Stimulated activated CD4-positive, alpha-beta T cell treated with anti-CD3 and anti-CD28 coated beads, TNF-alpha, amount 100 ng/mL, for 4 hours (primary cell): Measurements from ENCODE around the gene PVALEF.
"Not testable (repeated sequence)": the region's sequence is repeated elsewhere in the genome, so short reads cannot be mapped to it uniquely, and the experiment has no call there.

ENCODE experiments used
- DNase-seq, 3 experiments: peaks; one replicate each; pipeline ENCODE4 v3.0.0-alpha.2; 2020; ENCODE audit warnings: low read depth in 3 of 3

PVALEF gene

DNA sequence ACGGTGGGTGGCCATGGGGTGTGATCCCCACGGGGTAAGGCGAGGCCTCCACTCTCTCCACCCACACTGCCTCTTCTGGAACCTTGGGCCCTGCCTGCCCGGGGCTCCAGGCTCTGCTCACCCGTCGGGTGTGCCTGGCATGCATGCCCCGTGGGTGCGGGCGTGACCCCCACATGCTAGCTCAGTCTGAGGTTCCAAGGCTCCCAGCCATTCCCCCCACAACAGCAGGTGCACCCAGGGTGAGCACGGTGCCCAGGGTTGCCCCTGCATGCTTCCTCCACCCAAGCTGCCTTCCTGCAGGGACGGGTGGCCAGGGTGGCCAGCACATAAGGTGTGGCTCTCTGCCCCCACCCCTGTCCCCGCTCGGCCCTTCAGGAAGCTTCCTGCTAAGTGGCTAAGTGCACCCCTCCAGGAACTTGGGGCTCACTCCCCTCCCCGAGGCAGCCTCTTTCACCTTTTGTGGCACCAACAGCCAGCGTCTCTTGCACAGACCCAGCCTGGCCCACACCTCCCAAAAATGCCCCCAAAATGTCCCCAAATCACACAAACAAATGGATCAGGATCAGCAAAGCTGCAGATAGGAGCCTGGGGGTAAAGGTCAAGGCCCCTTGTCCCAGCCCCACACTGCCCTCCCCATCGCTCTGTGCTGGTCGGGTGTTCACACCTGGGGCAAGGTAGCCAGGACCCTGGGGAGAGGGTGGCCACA lies 21.4 kb upstream of the PVALEF start:
- no peak for DNase-seq

DNA sequence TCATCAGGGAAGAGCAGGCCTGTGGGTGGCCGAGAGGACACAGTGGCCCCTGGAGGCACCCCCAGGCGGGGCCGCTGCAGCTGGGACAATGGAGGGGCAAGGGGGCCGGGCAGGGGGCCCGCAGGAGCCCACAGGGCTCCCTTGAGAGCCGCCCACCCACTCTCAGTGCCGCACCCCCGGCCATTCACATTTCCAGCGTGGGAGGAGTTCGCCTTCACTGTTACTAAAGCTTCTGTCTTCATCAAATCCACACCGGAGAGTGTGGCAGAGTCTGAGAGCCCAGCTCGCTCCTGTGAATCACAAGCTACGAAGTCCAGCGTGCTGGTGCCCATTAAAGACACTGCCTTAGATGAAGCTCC lies 20.9 kb upstream of the PVALEF start:
- DNase-seq, result no peak

DNA sequence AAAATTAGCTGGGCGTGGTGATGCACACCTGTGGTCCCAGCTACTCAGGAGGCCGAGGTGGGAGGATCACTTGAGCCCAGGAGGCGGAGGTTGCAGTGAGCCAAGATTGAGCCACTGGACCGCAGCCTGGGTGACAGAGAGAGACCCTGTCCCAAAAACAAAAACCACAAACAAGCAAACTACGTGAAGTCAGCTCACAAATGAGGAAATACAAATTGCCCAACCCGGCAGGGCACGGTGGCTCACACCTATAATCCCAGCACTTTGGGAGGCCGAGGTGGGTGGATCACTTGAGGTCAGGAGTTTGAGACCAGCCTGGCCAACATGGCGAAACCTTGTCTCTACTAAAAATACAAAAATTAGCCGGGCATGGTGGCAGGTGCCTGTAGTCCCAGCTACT lies 19.1 kb upstream of the PVALEF start:
- not testable (repeated sequence) for DNase-seq

DNA sequence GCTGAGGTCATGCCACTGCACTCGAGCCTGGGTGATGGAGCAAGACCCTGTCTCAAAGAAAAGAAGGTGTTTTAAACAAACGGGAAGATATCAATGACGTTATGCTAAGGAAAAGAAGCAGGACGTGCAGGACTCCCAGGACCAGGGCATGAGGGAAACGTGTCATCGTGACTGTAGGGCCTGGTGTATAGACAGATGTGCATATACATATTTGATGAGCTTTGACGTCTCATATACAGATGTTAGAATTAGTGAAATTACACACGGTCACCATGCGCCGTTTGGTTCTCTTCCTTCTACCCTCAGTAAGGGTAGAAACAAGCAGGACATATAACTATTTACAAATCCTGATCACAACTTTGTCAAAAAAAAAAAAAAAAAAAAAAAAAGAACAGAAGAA lies 17.6 kb upstream of the PVALEF start:
- no peak for DNase-seq

DNA sequence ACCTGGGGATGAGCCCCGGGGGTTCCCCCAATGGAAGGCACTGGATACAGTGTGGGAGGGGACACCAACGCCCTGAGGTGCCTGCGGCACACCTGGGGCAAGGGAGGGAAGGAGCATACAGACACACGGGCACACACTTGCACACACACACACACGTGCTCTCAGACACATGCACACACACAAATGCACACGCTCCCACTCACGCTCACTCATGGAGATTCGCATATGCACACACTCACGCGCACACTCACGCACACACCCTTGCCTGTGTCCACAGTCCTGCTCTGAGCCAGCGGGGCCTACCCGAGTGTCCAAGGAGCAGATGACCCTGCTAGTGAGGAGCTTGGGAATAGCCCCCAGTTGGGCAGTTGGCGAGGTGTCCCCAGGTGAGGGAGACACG lies 16.7 kb upstream of the PVALEF start:
- DNase-seq, result no peak

DNA sequence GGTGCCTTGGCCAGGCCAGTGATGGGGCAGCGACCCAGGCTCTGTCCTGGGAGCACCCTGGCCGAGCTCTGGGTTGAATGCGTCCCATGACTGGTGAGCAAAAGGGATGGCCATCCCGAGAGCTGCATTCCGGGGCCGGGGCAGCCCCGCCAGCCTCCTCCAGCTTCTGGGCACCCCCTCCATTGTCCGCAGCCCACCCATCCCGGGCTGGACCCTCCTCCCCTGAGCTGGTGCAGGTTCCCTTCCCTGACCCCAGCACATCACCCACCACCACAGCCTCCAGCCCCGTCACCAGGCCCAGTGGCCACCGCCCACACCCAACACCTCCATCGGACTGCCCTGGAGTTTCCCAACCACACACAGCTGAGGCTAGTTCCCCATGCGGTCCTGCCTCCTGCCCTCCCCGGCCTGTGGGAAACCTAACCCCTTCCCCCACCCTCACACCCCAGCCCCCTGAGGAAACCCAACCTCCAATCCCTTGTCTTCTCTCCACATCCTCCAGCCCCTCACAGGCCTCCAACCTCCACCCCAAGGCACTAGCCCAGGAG lies 16.2 kb upstream of the PVALEF start:
- DNase-seq, result no peak

DNA sequence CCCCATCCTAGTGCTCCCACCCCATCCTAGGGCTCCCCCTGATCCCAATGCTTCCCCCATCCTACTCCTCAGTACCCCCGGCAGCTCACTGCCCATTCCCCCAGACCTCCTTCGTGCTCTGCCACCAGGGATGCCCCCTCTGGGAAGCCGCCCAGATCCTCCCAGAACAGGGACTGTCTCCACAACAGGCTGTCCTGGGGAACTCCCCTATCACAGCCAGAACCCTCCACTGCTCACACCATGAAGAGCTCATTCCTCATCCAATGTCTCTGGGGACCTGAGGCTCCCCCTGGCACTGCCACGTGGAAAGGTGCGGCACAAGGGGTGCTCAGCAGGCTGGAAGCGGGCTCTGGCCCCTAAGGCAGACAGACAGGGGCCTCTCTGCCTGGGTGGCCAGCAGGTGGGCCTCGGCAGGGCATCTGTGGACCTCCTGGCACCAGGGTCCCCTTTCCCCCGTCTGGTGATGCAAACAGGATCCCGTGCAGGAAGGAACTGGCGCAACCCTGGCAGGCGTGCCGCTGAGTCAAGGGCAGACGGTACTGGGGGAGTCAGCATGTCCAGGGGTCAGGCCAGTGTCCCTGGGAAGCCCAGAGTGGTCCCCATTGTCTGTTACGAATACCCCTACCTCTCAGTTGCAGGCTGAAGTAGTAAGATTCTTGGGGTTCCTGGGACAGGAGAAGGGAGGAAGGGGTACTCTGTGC lies 14.8 kb upstream of the PVALEF start:
- no peak for DNase-seq

DNA sequence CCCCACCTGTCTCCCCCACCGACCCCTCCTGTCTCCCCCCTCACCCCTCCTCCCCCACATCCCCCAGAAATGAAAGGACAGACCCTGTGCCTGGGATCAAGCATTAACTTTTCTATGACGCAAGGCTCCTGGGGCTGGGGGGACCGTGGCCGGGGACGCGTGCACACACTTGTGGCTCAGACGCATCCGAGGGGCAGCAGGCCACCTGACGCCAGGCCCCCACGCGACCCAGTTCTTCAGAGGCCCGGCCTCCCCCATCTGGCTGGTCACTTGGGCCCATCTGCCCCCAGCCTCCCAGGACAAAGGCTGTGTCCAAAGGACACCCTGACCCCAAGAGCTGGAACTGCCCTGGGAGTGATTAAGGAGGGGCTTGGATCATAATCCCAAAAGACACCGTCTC lies 14.0 kb upstream of the PVALEF start:
- no peak for DNase-seq

DNA sequence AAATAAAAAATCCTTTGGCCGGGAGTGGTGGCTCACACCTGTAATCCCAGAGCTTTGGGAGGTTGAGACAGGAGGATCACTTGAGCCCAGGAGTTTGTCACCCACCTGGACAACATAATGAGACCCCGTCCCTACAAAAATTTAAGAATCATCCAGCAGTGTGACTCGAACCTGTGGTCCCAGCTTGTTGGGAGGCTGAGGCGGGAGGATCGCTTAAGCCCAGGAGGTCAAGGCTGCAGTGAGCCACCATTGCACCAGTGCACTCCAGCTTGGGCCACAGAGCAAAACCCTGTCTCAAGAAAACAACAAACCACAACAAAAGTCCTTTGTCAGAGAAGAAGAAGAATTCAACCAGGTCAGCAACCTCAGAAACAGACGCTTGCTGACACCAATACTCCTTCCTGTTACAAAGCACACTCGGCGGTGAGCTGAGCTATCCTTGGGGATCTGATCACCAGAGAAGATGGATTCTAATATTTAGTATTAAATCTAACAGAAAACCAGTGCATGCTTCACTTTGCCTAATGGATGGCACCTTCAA lies 12.9 kb upstream of the PVALEF start:
- DNase-seq, result no peak

DNA sequence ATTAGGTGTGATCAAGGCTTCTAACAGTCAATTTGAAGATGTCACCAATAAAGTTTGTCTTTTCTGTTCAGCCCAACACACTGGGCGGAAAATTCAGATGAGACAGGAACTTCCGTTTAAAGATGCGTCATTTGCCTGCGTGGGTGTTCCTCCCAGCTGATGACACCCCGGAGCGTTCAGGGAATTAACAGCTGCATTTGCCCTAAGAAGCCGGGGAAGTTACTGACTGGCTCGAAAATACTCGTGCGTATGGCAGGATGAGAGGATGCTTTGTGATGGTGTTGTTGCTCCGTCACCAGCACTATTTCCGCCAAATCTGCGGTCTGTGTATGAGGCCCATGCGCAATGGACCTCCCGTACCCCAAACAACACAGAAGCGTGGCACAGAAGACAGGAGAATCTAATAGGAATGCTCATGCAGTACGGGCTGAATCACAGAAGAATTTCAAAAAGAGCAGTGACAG lies 11.9 kb upstream of the PVALEF start:
- DNase-seq, result no peak

DNA sequence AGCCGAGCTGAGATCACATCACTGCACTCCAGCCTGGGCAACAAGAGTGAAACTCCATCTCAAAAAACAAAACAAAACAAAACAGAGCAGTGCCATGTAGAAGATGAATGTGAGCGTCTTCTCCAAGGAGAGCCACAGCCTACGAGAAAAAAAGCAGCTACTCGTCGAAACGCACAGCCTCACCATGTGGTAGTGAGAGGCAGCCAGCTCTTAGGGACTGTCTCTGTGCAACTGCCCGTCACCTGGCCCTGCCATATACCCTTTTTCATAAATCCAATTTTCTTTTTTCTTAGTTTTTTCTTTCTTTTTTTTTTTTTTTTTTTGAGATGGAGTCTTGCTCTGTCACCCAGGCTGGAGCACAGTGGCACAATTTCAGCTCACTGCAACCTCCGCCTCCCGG lies 11.3 kb upstream of the PVALEF start:
- not testable (repeated sequence) for DNase-seq

DNA sequence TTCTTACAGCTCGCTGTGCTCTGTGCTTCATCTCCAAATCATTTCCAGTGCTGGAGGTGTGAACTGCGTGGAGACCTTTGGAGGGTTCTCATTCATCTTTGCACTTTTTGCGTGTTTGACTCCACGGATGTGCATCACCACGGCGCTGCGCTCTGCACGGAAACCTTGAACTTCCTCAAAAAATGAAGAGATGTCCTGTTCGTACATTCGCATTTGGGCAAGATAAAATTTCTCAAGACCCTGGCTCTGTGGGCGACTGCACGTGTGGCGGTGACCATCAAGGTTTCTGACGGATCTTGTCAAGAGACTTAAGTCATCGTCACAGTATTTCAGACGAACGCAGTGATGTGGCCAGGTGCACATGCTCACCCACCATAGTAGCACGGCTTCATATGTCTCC lies 10.3 kb upstream of the PVALEF start:
- DNase-seq, result no peak

DNA sequence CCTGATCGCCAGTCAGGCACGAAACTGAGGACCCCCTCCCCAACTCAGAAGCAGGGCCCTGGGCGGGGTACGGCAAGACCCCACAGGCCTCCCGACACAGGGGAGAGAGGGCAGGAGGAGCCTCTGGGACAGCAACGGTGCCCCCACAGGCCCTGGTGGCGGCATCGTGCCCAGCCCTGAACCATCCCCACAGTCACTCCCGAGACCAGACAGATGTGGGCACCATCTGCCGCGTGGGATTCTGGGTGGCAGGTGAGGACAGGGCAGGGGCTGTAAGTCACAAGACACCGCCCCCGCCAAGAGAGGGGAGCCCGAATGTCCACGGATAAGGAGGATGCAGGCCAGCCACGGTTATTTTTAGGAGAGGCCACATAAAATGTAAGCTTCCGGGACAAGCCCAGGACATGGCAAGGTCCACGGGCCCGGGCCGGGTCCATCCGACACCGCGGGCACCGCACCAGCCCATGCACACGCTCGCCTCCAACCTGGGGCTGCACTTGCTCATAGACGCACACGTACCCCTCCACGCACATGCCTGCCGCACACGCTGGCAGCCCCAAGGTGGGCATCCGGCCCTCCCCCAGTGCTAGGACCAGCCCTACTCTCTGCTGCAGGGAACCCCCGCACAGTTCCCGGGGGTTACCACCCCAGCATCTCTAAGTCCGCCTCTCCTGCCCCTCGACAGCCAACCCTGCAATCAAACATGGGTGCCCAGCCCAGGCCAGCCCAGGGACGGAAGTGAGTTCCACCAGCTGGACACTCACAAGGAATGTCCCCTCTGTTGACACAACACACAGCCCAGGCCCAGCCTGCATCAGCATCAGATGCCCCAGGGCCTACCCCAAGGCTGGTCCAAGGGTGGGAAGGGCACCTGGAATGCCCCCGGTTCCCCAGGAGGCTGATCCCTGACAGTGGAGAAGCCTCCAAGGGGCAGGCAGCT lies 8.2 kb upstream of the PVALEF start:
- no peak for DNase-seq

DNA sequence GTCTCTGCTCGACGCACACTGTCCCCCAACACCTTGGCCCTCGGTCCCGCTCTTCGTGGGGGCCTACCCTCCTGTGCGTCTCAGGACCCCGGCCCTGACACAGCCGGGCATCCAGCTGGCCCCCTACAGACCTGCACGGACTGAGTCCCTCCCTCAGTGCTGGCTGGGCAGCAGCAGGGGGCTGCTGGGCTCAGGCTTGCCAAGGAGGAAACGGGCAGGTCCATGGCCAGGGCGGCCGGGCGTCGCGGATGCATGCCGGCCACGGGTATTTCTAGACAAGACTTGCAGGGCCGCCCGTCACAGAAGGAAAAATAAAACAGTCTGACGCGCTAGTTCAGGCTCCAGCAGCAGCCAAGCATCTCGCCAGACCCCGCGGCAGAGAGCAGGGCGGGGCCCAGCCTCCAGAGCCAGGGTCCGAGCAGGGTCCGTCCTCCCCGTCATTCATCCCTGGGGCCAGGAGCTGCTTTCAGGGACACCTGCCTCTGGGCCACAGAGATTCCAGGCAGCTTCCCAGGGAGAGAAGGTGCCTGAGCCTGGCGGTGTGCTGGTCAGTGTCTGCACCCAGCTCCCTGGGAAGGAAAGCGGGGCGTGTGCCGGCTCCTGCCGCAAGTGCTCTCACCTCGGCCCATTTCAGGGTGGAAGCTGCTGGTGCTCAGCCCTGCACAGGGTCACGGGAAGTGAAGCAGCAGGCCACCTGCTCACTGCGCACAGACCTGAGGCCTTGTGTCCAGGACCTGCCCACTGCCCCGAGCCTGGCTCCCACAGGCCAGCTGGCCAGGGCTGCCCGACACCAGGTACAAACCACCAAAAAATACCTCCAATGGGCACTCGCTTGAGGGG lies 7.2 kb upstream of the PVALEF start:
- no peak for DNase-seq

DNA sequence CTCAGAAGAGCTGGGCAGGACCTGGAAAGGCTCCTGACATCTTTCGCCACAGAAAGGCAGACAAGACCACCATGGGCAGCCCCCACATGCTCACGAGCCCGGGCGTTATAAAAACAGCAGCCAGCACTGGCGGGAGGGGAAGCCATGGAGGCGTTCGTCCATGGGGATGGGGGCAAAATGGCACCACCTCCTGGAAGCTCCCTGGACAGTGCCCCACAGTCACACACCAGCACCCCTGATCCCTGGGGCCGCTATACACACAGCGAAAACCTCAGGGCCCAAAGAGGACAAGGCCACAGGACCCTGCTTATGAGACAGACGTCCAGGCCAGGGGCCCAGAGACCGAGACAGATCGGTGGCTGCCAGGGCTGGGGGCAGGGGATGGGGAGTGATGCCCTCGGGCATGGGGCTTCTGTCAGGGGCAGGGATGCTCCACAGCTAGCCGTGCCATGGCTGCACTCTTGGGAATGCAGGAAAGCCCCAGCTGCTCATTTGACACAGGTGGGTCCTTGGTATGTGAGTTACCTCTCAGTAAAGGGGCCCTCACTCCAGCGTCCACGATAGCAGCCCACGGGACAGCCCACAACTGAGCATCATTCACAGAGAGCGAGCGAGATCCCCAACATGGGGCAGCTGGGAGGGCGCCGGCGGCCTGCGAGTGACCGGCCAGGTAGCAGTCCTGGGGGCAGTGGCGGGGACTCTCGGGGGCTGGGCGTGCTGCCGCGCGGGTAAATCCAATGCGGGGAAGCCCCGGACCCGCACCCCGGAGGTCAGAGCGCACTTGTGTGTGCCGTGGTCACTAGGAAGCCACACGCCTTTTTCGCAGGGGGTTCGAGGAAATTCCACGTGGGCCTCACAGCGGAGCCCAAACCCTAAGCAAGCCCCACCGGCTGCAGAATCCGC lies 6.4 kb upstream of the PVALEF start:
- DNase-seq, result no peak

DNA sequence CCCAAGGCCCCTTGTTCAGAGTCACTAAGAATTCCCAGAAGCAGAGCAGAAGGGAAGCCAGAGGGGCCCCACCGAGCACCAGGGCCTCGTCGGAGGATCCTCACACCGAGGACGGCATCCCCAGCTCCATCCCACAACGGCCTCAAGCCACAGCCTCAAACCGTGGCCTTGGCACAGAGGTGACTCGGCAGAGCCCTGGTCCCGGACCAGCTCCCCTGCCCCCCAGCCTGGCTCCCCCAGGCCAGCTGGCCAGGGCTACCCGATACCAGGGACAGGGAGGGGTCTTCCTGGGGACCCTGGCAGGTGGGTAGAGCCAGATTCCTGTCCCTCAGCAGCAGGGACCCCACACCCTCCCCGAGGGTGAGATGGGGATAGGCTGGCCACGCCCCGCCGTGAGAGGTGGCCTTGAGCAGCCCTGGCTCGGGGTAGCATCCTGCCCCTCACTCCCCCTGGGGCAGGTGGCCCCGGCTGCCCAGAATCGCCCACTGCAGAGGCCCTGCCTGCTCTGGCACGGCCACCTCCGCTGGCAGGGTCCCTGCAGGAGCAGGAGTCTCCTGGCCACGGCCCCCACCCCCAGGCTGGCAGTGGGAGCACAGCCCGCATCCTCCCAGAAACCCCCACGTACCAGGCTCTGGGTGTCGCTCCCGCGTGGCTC lies 5.6 kb upstream of the PVALEF start:
- DNase-seq, result no peak

DNA sequence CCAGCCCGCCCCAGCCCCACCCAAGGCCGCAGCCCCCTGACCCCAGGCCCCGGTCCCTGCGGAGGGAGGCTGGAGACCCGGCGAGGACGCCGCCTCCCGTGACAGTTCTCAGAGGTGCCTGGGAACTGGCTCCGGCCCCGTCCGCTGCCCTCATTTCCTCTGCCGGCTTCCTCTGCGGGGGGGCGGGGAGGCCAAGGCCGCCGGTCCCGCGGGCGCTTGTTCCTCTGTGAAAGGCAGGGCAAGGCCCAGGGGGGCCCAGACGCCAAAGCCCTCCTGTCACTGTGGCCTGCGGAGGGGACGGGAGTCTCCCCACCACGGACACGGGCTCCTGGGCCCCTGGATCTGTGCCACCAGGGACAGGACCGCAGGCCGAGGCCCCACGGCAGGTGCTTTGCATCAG lies 5.0 kb upstream of the PVALEF start:
- DNase-seq, result no peak

DNA sequence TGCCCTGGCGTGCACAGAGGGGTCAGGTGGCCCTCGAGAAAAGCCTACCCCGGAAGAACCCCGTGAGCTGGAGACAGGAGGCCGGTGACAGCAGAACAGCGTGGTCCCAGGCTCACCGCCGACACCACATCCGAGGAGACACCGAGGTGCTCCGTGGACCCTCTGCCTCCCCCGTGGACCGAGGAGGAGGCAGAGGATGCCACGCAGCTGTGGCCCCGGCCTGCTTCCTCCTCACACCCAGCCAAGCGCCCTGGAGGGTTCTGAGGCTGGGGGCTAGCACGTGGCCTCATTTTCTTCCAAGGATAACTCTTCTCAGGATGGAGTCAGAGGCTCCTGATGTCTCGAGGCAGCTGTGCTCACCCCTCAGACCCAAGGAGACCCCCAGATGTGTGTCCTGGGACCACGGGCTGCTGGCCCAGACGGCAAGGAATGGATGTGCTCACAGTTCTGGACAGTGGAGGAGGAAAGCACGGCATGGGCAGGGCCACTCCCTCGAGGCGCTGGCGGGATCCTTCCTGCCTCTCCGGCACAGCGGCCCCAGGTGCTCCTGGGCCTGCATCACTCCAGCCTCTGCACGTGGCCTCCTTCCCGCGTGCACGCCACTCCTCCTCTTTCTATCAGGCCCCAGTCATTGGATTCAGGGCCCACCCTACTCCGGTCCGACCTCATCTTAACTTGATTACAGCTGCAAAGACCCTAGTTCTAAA lies 4.4 kb upstream of the PVALEF start:
- DNase-seq, result no peak

DNA sequence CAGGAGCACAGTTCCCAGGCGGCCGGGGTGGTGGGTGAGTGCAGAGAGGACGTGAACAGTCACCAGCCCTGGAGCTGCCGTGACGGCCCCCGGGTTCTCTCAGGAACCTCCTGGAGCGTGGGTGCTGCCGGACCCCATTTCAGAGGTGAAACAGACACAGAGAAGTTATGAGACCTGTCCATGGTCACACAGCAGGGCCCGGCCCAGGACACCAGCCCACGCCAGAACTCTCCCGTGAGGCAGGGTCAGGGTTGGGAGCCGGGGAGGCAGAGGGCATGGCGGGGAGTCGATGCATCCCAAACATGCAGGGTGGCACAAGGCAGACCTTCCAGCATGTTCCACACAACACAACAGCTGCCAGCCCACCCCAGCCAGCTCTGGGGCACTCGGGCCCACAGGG lies 3.8 kb upstream of the PVALEF start:
- DNase-seq, result no peak
